Measurements from ENCODE around the gene KRT1.

DNA sequence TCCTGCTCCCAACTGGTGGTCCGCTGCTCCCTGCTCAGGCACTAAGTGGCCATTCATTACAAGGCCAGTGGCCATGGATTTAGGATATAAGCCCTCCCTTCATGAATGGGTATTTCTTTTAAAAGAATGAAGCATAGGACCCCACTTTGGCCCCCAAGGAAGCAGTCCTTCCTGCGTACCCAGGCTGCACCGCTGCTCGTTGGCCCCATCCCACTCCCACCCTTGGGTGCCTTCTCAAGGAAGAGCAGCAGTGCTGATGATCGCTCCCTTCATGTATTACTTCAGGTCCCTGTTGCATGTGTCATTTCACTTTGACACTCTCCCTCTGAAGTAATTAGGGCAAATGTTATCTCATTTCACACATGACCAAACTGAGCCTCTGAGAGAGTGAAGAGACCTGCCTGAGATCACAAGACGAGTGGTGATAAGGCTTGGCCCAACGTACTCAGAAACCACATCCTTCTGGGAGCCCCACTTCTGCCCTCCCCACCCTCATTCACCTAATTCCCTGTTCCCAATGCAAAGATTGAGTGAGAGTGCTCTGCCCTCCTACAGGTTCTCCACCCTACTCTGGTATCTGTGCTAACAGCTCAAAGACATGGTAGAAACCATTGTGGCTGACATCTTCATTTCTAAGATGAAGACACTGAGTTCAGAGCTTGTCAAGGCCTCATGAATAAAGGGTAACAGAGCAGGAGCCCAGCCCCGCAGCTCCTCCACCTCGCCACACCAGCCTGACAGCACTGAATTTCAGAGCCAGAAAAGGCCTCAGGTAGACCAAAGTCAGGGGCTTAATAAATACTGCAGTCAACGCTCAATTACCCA is 17.9 kb downstream of the KRT1 start:
- no peak for TF ChIP-seq SUZ12 (IDR thresholded peaks at IDR 0.05; ENCODE audit: extremely low read depth, insufficient read depth, insufficient read length)
- TF ChIP-seq ZNF274 (IDR thresholded peaks at IDR 0.05; ENCODE audit: low read depth, low read length): no peak
- no peak for TF ChIP-seq YY1 (IDR thresholded peaks at IDR 0.05; ENCODE audit: insufficient read depth, insufficient read length)
